ENCODE results near the gene SPDEF.

- TF ChIP-seq ZNF776 (tag by site-specific recombination; IDR thresholded peaks at IDR 0.05; ENCODE audit: borderline replicate concordance) = no peak
- no peak for TF ChIP-seq CTCF (tag by site-specific recombination; IDR thresholded peaks at IDR 0.05)
- TF ChIP-seq ZBTB17 (tag by site-specific recombination; IDR thresholded peaks at IDR 0.05) = no peak
- TF ChIP-seq REST (tag by site-specific recombination; IDR thresholded peaks at IDR 0.05) = no peak
- no peak for TF ChIP-seq ZNF23 (tag by site-specific recombination; IDR thresholded peaks at IDR 0.05; ENCODE audit: borderline replicate concordance)
- TF ChIP-seq ZNF791 (tag by site-specific recombination; IDR thresholded peaks at IDR 0.05) = no peak
- no peak for TF ChIP-seq ZNF175 (tag by site-specific recombination; IDR thresholded peaks at IDR 0.05)
- no peak for TF ChIP-seq ZNF140 (tag by site-specific recombination; IDR thresholded peaks at IDR 0.05)
- no peak for TF ChIP-seq SALL2 (tag by site-specific recombination; IDR thresholded peaks at IDR 0.05; ENCODE audit: borderline replicate concordance)
- TF ChIP-seq HOXD13 (CRISPR knock-in tag; IDR thresholded peaks at IDR 0.05; ENCODE audit: borderline replicate concordance) = no peak
- TF ChIP-seq ZNF37A (tag by site-specific recombination; IDR thresholded peaks at IDR 0.05) = no peak
Observed at GRCh38 chr6:34519971-34520644, 36.0 kb downstream of the SPDEF start.

All from HEK293 (cell line).